Measurements from ENCODE around the gene SLC39A3.

GRCh38 chr19:2759965-2760364, 20.1 kb upstream of the SLC39A3 start:
- TF ChIP-seq CTCF (IDR thresholded peaks at IDR 0.05) (no peak), POLR2A (IDR thresholded peaks at IDR 0.05) (no peak)
